Measurements from ENCODE around the gene SEMA4D. TPM values are rescaled to one million over a fixed set of nuclear protein-coding genes. Genes with fewer than 3 reads are reported as not detected.

Gene SEMA4D
- total RNA-seq, 4 donors from 2014 or later, result 13.4 to 27.3 (median 24.8) TPM

DNA sequence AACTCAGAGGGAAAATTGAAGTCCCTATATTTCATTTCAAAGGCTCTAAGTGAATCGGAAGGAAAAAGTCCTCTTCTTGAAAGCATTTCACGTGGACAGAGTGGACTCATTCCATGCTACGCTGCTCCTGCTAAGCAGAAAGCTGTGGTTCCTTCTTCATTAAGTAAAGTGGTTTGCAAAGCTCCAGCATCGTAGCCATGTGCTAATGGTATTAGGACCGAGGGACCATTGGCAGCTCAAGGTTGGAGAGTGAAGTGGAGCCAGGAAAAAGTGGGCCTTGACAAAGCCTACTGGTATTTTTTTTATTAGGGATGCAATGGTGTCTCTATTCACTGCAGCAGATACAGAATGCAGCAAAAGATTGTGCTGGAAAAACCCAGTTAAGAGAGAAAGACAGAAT lies 16.4 kb upstream of the SEMA4D start:
- no peaks in the 10 kb centered on the region for H3K4me1 ChIP-seq
- no peak overlapping the region for H3K4me3 ChIP-seq
- WGBS, 2 donors, result 74 to 75% methylated on average over 5 of the region's 5 CpGs
- no peaks in the 10 kb centered on the region for H3K27me3 ChIP-seq
- H3K9me3 ChIP-seq, result no peaks in the 10 kb centered on the region
- TF ChIP-seq, protein P1, sequence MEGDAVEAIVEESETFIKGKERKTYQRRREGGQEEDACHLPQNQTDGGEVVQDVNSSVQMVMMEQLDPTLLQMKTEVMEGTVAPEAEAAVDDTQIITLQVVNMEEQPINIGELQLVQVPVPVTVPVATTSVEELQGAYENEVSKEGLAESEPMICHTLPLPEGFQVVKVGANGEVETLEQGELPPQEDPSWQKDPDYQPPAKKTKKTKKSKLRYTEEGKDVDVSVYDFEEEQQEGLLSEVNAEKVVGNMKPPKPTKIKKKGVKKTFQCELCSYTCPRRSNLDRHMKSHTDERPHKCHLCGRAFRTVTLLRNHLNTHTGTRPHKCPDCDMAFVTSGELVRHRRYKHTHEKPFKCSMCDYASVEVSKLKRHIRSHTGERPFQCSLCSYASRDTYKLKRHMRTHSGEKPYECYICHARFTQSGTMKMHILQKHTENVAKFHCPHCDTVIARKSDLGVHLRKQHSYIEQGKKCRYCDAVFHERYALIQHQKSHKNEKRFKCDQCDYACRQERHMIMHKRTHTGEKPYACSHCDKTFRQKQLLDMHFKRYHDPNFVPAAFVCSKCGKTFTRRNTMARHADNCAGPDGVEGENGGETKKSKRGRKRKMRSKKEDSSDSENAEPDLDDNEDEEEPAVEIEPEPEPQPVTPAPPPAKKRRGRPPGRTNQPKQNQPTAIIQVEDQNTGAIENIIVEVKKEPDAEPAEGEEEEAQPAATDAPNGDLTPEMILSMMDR (IDR thresholded peaks at IDR 0.05), result no peak
- H3K27ac ChIP-seq, result no peak overlapping the region
- H3K36me3 ChIP-seq, result no peaks in the 10 kb centered on the region
- no peak for DNase-seq (ENCODE audit: low spot score in 2 of 2)

DNA sequence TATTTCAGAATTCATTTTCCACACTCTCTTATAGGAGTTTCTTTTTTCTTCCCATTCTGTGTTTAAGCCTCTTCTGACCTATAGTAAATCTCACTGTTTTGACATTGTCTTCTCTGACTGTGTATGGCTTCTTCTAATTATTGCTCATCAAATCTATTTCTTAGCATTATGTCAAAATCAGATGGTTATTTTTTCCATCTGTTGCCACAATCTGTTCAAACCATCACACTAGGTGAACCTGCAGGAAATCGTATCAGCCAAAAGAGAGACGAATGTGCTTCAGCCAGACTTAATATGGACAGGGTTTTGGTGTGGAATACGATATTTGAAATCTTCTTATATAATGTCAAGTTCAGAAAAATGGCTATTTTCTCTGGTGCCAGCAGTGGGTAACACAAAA lies 15.9 kb upstream of the SEMA4D start:
- Histone ChIP-seq H3K4me3 (no peak overlapping the region), H3K27me3 (no peaks in the 10 kb centered on the region), H3K36me3 (no peaks in the 10 kb centered on the region), H3K4me1 (no peaks in the 10 kb centered on the region), H3K9me3 (no peaks in the 10 kb centered on the region), H3K27ac (no peak overlapping the region)
- WGBS, 2 donors, result 83 to 86% methylated on average over 3 of the region's 3 CpGs
- no peak for TF ChIP-seq POLR2A (IDR thresholded peaks at IDR 0.05)
- TF ChIP-seq, protein P1 (IDR thresholded peaks at IDR 0.05), result no peak
- TF ChIP-seq EP300 (IDR thresholded peaks at IDR 0.05), result no peak
- no peak for DNase-seq (ENCODE audit: low spot score in 2 of 2)

DNA sequence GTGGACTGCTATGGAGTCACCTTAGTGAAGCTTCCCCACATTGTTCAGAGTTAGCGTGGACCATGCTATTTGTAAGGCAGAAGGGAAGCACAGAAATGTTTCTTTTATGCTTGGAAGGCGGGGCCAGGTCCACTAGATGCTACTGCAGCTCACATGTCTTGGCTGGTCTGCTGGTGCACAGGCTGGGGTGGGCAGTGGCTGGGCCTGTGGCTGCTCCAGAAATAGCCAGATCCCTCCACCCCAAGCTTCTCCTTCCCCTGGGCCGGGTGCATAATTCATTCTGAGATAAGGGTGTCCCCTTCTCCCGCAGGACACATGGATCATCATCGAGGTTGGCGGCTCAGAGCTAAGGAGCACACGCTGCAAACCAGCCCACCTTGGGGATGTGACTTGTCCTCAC lies 14.5 kb upstream of the SEMA4D start:
- 90 to 96% methylated on average over 7 of the region's 7 CpGs for WGBS, 2 donors
- H3K27me3 ChIP-seq, result no peaks in the 10 kb centered on the region
- no peak overlapping the region for H3K4me3 ChIP-seq
- no peaks in the 10 kb centered on the region for H3K36me3 ChIP-seq
- H3K4me1 ChIP-seq, result no peaks in the 10 kb centered on the region
- no peaks in the 10 kb centered on the region for H3K9me3 ChIP-seq
- no peak overlapping the region for H3K27ac ChIP-seq
- TF ChIP-seq POLR2A (IDR thresholded peaks at IDR 0.05) (no peak), EP300 (IDR thresholded peaks at IDR 0.05) (no peak)
- TF ChIP-seq, protein P1 (IDR thresholded peaks at IDR 0.05), result no peak
- no peak for DNase-seq (ENCODE audit: low spot score in 2 of 2)

DNA sequence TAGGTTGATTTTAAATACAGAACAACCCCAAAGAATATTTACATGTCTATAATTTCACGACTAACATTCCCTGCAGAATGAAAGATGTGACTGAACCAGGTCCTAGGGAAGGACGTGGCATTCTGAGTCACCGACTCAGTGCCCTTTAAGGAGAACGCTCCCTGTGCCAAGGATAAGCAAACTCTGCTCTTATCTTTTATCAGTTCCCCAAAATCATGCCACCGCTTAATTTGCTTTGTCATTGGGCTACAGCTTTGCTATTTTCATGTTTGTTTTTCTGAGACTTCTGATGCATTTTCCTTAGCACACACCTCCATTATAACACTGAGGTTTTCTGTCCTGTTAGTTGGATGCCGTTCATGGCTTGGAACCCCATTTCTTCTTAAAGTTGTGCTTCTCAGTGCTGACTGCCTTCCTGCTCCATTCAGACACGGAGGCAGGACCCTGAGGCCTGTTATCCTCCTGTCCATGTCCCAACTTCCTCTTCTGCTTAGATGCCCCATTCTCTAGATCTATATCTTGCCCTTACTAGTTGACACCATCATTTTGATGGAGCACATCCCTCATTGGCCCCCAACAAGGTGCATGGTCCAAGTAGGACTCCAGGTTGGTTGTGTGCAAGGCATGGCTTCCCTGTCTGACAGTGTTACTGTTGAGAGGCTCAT lies 11.2 kb upstream of the SEMA4D start:
- 78 to 83% methylated on average over 7 of the region's 7 CpGs for WGBS, 2 donors
- TF ChIP-seq, protein P1 (IDR thresholded peaks at IDR 0.05), result no peak

DNA sequence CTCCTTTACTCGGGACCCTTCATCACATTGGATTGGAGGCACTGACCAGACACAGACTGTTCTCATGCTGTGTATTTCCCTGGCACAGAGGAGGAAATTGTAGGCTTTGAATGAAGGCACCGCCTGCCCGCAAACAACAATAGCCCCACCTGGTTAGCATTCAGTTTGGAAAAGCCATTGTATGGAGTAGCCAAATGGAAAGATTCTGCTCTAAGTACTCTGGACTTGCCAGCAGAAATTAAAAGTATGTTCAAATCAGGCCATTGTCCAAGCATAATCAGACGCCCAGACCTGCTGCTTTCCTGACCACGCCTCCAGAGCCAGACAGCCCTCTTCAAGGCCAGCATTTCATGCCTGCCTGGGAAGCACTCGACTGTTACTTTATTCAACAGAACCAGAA lies 8.0 kb upstream of the SEMA4D start:
- no peak for TF ChIP-seq POLR2A (IDR thresholded peaks at IDR 0.05)
- TF ChIP-seq, protein P1 (IDR thresholded peaks at IDR 0.05), result no peak
- TF ChIP-seq EP300 (IDR thresholded peaks at IDR 0.05), result no peak
- WGBS, 2 donors, result 44 to 47% methylated on average over 6 of the region's 6 CpGs
- no peak for DNase-seq (ENCODE audit: low spot score in 2 of 2)

More for the DNA sequence above, 11.2 kb upstream of the SEMA4D start:
- H3K4me3 ChIP-seq, result no peak overlapping the region
- no peak overlapping the region for H3K27ac ChIP-seq
- no peaks in the 10 kb centered on the region for H3K9me3 ChIP-seq
- no peaks in the 10 kb centered on the region for H3K36me3 ChIP-seq
- H3K27me3 ChIP-seq, result no peaks in the 10 kb centered on the region
- DNase-seq (ENCODE audit: low spot score in 2 of 2), result no peak
- H3K4me1 ChIP-seq, result no peaks in the 10 kb centered on the region

More for the DNA sequence above, 8.0 kb upstream of the SEMA4D start:
- Histone ChIP-seq H3K9me3 (no peaks in the 10 kb centered on the region), H3K27me3 (no peaks in the 10 kb centered on the region), H3K27ac (no peak overlapping the region), H3K4me1 (no peaks in the 10 kb centered on the region), H3K4me3 (no peak overlapping the region), H3K36me3 (no peaks in the 10 kb centered on the region)
